Measurements from ENCODE around the gene EDNRA.

EDNRA gene

GRCh38 chr4:147546349-147546748 lies 65.5 kb downstream of the EDNRA start:
- no peak for DNase-seq

GRCh38 chr4:147547314-147548056 lies 66.6 kb downstream of the EDNRA start:
- no peak for DNase-seq

GRCh38 chr4:147548256-147548655 lies 67.4 kb downstream of the EDNRA start:
- DNase-seq: no peak

- DNase-seq: no peak
Measured at GRCh38 chr4:147550626-147551246, 69.8 kb downstream of the EDNRA start.

- no peak for DNase-seq
Measured at GRCh38 chr4:147560625-147561024, 79.7 kb downstream of the EDNRA start.

GRCh38 chr4:147566762-147567161 lies 85.9 kb downstream of the EDNRA start:
- no peak for DNase-seq

- DNase-seq: no peak
Measured at GRCh38 chr4:147567276-147567675, 86.4 kb downstream of the EDNRA start.

GRCh38 chr4:147570616-147571015 lies 89.7 kb downstream of the EDNRA start:
- no peak for DNase-seq

GRCh38 chr4:147571036-147571770 lies 90.3 kb downstream of the EDNRA start:
- DNase-seq: no peak

- DNase-seq: no peak
Measured at GRCh38 chr4:147576084-147576483, 95.2 kb downstream of the EDNRA start.

- no peak for DNase-seq
Measured at GRCh38 chr4:147578051-147578476, 97.2 kb downstream of the EDNRA start.

- DNase-seq: no peak
Measured at GRCh38 chr4:147578593-147578992, 97.7 kb downstream of the EDNRA start.

GRCh38 chr4:147580396-147580795 lies 99.5 kb downstream of the EDNRA start:
- no peak for DNase-seq

GRCh38 chr4:147581606-147582350 lies 100.9 kb downstream of the EDNRA start:
- DNase-seq: no peak

- no peak for DNase-seq
Measured at GRCh38 chr4:147582386-147583060, 101.6 kb downstream of the EDNRA start.

- DNase-seq: no peak
Measured at GRCh38 chr4:147583876-147584275, 103.0 kb downstream of the EDNRA start.

GRCh38 chr4:147586032-147586431 lies 105.1 kb downstream of the EDNRA start:
- no peak for DNase-seq

- no peak for DNase-seq
Measured at GRCh38 chr4:147586637-147587036, 105.7 kb downstream of the EDNRA start.

- DNase-seq: no peak
Measured at GRCh38 chr4:147587041-147587440, 106.1 kb downstream of the EDNRA start.

- DNase-seq: no peak
Measured at GRCh38 chr4:147589586-147589985, 108.7 kb downstream of the EDNRA start.

GRCh38 chr4:147590249-147590920 lies 109.5 kb downstream of the EDNRA start:
- peak; percentile 11 for DNase-seq

- no peak for DNase-seq
Measured at GRCh38 chr4:147591106-147591505, 110.2 kb downstream of the EDNRA start.
